Measurements from ENCODE around the gene MED13. TPM values are rescaled to one million over a fixed set of nuclear protein-coding genes. Genes with fewer than 3 reads are reported as not detected.

MED13 gene
- total RNA-seq, 1 experiment from 2014 or later = 60.7 TPM

GRCh38 chr17:62062944-62063343, 2.1 kb downstream of the MED13 start:
- TF ChIP-seq CTCF (conservative IDR thresholded peaks at IDR 0.05) = no peak
- Histone ChIP-seq H2BK15ac (ENCODE audit: low read depth, low read length) (no peak overlapping the region), H4K91ac (ENCODE audit: insufficient read length, low read depth, low read length) (no peak overlapping the region), H3K23ac (ENCODE audit: insufficient read length, low read depth, low read length) (no peak overlapping the region), H3K4me1 (ENCODE audit: insufficient read depth, low read length) (no peaks in the 10 kb centered on the region), H3K27me3 (ENCODE audit: insufficient read depth, low read length) (no peaks in the 10 kb centered on the region), H2BK12ac (ENCODE audit: insufficient read length, low read depth, low read length) (no peak overlapping the region), H3K9ac (ENCODE audit: extremely low read depth, insufficient read length, low read length) (no peak overlapping the region), H4K8ac (replicated peaks; ENCODE audit: insufficient read length, low read depth, low read length) (no peak overlapping the region), H3K14ac (ENCODE audit: insufficient read depth, low read length) (no peak overlapping the region), H3K4me2 (ENCODE audit: insufficient read depth, insufficient read length, low read length) (peak overlapping the region; percentile 24), H2AFZ (ENCODE audit: low read length) (no peak overlapping the region), H4K20me1 (ENCODE audit: control insufficient read depth, insufficient read depth, insufficient read length) (no peaks in the 10 kb centered on the region), H3K4ac (ENCODE audit: low read depth, low read length) (no peak overlapping the region), H3K9me3 (ENCODE audit: control insufficient read depth, low read depth, low read length) (no peaks in the 10 kb centered on the region), H3K56ac (ENCODE audit: insufficient read length, low read depth, low read length) (no peak overlapping the region), H3K79me1 (ENCODE audit: insufficient read depth, low read depth, low read length, poor library complexity, severe bottlenecking) (no peaks in the 10 kb centered on the region), H4K5ac (ENCODE audit: insufficient read length, low read depth, low read length) (no peak overlapping the region), H3K27ac (ENCODE audit: insufficient read length, low read depth, low read length) (no peak overlapping the region), H2AK5ac (ENCODE audit: insufficient read length, low read length) (no peak overlapping the region), H2BK20ac (ENCODE audit: low read depth, low read length, poor library complexity, severe bottlenecking) (no peak overlapping the region), H3K23me2 (ENCODE audit: insufficient read length, low read depth, low read length, poor library complexity, severe bottlenecking) (peaks cover 9% of the 10 kb centered on the region), H3K18ac (ENCODE audit: insufficient read length, low read depth, low read length) (no peak overlapping the region), H2BK120ac (ENCODE audit: low read depth, low read length, poor library complexity, severe bottlenecking) (no peak overlapping the region), H2BK5ac (ENCODE audit: insufficient read length, low read length) (no peak overlapping the region), H3T11ph (ENCODE audit: low read length) (no peak overlapping the region), H3K79me2 (ENCODE audit: insufficient read depth, low read length) (peaks cover 26% of the 10 kb centered on the region; the same call in 1 of the 2 replicates)
- WGBS (ENCODE audit: extremely low coverage, insufficient read length, low lambda C conversion rate) = no CpG with 5 or more reads among the region's 3 CpGs
- DNase-seq = no peak
- Mint-ChIP-seq H3K36me3 (ENCODE audit: insufficient read depth in 1 of 3, low read depth in 3 of 3) (peaks cover 15 to 39% (median 32%) of the 10 kb centered on the region in 3 experiments; a peak in 6 of 7 replicates), H3K9me3 (no peaks in the 10 kb centered on the region; a peak in 1 of 5 replicates), H3K27me3 (ENCODE audit: low read depth) (no peaks in the 10 kb centered on the region; the same call in 1 of the 2 replicates), H3K27ac (0 out of 7 replicates have a peak overlapping the region, but pooled peaks of 1 of the 3 experiments have one; percentile 9), H3K4me1 (peaks cover 42 to 48% of the 10 kb centered on the region in 2 experiments), H3K4me3 (peak overlapping the region; percentile 88 to 96)

Measured in H9 (cell line).